Neutrophil (primary cell): Measurements from ENCODE around the gene SOCS7.

Source experiments
- H3K27ac ChIP-seq: fragments of 200-600 bp; sonication (generic); 2 replicates; pipeline ENCODE4 v1.5.1; 2016; ENCODE audit warnings: mild to moderate bottlenecking, moderate library complexity
- H3K27me3 ChIP-seq: fragments of 200-600 bp; sonication (generic); 2 replicates; pipeline ENCODE4 v1.6.0; 2016; ENCODE audit warnings: mild to moderate bottlenecking
- H3K36me3 ChIP-seq: fragments of 200-600 bp; sonication (generic); 2 replicates; pipeline ENCODE4 v1.5.1; 2017
- H3K4me1 ChIP-seq, 2 experiments: fragments of 200-600 bp in 1 of 2; sonication (generic) in 1 of 2; 1 replicate in 1 of 2; 2 replicates in 1 of 2; pipeline versions ENCODE4 v1.5.1 to v1.6.1; 2013 to 2016; ENCODE audit warnings: low read depth in 1 of 2, low read length in 1 of 2, mild to moderate bottlenecking in 1 of 2, moderate library complexity in 1 of 2; ENCODE audit not compliant: control insufficient read depth in 1 of 2, insufficient read depth in 1 of 2
- H3K4me3 ChIP-seq, 2 experiments: fragments of 200-600 bp in 1 of 2; sonication (generic) in 1 of 2; 1 replicate in 1 of 2; 2 replicates in 1 of 2; pipeline ENCODE4 v1.5.1; 2013 to 2016; ENCODE audit warnings: low read depth in 1 of 2, low read length in 1 of 2, mild to moderate bottlenecking in 1 of 2, moderate library complexity in 1 of 2
- H3K9me3 ChIP-seq: fragments of 200-600 bp; sonication (generic); 2 replicates; pipeline ENCODE4 v1.5.1; 2016
- TF ChIP-seq, protein P1 (sequence below): fragments of 200-600 bp; sonication (generic); IDR thresholded peaks from 2 replicates; pipeline ENCODE4 v1.5.1; 2016; ENCODE audit warnings: antibody characterized with exemption

SOCS7 gene

DNA sequence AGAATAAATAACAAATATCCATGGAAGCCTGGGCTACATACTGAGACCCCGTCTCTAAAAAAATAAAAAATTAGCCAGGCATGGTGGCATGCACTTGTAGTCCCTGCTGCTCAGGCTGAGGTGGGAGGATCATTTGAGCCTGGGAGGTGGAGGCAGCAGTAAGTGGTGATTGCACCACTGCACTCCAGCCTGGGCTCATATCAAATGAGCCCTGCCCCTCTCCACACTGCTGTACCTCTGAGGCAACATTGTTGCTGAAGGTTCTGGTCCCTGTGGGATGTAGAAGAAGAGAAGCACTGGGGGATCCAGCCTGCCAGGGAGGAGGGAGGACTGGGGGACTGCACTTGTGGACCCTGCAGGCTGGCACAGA, 65.2 kb downstream of the SOCS7 start:
- TF ChIP-seq, protein P1, sequence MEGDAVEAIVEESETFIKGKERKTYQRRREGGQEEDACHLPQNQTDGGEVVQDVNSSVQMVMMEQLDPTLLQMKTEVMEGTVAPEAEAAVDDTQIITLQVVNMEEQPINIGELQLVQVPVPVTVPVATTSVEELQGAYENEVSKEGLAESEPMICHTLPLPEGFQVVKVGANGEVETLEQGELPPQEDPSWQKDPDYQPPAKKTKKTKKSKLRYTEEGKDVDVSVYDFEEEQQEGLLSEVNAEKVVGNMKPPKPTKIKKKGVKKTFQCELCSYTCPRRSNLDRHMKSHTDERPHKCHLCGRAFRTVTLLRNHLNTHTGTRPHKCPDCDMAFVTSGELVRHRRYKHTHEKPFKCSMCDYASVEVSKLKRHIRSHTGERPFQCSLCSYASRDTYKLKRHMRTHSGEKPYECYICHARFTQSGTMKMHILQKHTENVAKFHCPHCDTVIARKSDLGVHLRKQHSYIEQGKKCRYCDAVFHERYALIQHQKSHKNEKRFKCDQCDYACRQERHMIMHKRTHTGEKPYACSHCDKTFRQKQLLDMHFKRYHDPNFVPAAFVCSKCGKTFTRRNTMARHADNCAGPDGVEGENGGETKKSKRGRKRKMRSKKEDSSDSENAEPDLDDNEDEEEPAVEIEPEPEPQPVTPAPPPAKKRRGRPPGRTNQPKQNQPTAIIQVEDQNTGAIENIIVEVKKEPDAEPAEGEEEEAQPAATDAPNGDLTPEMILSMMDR: no peak
- no peaks in the 10 kb centered on the region for H3K9me3 ChIP-seq
- H3K27me3 ChIP-seq: peaks cover 70% of the 10 kb centered on the region
- no peak overlapping the region for H3K27ac ChIP-seq
- peaks cover 7 to 10% of the 10 kb centered on the region in 2 experiments for H3K4me1 ChIP-seq
- H3K36me3 ChIP-seq: no peaks in the 10 kb centered on the region
- H3K4me3 ChIP-seq: no peak overlapping the region

DNA sequence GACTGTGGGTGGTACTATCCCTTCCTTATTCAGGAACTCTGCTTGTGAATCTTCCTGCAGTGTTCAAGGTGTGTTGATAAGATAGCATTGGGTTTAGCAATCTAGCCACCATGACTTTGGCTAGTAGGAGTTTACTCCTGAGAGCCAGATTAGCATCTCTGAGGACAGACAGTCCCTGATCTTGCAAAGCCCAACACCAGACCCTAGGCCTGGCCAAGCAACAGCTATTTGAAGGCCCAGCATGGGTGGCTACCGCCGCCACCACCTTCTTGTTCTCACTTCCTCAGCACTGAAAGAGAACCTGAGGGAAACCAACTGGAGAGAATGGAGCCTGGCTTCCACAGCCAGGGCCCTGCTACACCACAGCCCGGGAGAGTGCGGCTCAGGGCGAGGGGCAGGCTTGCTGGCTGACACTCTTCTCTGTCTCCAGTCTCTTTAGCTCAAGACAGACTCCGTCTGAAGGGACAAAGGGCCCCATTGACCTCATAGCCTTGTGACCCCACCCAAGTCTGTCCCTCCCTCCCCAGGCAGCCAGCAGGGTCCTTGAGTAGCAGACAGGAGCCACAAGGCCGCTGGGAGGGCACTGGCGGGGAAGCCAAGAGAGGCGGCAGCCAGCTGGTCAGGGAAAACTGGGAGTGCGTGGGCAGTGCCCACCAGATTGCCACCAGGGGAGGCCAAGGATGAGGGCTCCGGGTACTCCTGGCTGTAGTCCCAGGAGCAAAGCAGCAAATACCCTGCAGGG, 65.7 kb downstream of the SOCS7 start:
- peaks cover 7 to 10% of the 10 kb centered on the region in 2 experiments for H3K4me1 ChIP-seq
- H3K27me3 ChIP-seq: peaks cover 76% of the 10 kb centered on the region
- no peaks in the 10 kb centered on the region for H3K9me3 ChIP-seq
- no peaks in the 10 kb centered on the region for H3K36me3 ChIP-seq
- no peak overlapping the region for H3K27ac ChIP-seq
- TF ChIP-seq, protein P1: no peak
- H3K4me3 ChIP-seq: no peak overlapping the region

DNA sequence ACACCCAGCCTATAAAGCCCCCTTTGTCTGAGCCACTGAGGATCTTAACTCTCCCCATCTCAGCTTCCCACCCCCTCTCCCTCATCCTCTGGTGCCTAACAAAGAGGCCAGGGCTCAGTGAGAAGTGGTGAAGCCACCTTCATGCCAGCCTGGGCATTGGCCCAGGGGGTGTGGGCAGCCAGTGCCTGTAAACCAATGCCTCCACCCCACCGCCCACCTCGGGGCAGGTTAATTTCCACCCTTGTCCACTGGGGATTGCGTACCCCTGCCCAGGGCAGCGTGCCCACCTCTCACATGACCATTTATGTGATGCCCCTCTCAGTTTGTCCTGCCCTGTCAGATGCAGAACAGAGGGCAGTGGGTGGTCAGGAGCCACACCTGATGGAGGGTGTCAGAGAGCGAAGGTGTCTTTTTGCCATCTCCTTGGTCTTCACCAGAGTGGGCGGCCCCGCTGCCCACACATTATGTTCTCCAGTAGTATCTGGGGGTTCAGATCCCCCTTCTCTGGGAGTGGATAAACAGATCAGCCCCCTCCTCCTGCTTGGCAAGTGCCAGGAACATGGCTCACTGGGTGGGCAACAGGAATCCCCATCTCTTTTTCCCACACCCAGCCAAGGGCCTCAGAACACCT, 66.5 kb downstream of the SOCS7 start:
- H3K4me1 ChIP-seq: peaks cover 7 to 10% of the 10 kb centered on the region in 2 experiments
- TF ChIP-seq, protein P1: no peak

DNA sequence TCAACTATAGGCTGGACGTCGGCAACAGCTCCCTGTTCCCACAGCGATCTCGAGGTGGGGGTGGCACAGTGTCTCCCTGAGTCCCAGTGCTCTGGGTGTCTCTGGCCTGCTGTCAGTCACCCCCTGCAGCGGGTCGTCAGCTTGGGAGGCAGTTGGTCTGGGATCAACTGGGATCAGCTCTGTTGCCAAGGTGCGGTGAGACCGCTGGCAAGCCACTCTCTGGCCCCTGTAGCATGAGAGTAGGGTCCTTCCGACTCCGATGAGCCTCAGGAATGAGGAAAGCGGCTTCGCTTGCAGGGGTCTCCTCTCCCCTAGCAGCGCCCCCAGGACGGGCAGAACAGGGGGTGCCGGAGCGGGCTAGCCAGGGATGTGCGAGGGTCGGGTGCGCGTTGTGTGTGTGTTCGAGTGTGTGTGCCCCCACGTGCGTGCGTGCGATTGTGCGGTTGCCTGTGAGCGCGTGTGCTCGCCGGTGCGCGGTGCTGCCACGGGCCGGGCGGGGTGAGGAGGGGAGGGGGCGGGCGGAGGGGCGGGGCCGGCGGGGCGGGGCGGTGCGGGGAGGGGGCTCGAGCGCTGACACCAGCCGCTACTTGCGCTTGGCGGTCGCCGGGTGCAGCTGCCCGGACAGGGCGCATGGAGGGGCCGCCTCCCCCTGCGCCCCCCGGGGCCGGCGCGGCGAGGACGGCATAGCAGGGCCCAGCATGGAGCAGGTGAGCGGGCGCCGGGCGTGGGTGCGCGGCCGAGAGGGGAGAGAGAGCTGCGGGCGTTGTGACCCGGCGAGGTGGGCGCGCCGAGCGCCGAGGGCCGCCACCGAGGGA, 67.3 kb downstream of the SOCS7 start:
- TF ChIP-seq, protein P1: no peak
- no peak overlapping the region for H3K27ac ChIP-seq
- H3K36me3 ChIP-seq: no peaks in the 10 kb centered on the region
- H3K9me3 ChIP-seq: no peaks in the 10 kb centered on the region
- H3K4me1 ChIP-seq: peaks cover 7 to 10% of the 10 kb centered on the region in 2 experiments
- H3K27me3 ChIP-seq: peaks cover 91% of the 10 kb centered on the region
- no peak overlapping the region for H3K4me3 ChIP-seq

More for the DNA sequence above, 66.5 kb downstream of the SOCS7 start:
- H3K4me3 ChIP-seq: no peak overlapping the region
- no peaks in the 10 kb centered on the region for H3K36me3 ChIP-seq
- H3K9me3 ChIP-seq: no peaks in the 10 kb centered on the region
- H3K27me3 ChIP-seq: peaks cover 83% of the 10 kb centered on the region
- no peak overlapping the region for H3K27ac ChIP-seq

DNA sequence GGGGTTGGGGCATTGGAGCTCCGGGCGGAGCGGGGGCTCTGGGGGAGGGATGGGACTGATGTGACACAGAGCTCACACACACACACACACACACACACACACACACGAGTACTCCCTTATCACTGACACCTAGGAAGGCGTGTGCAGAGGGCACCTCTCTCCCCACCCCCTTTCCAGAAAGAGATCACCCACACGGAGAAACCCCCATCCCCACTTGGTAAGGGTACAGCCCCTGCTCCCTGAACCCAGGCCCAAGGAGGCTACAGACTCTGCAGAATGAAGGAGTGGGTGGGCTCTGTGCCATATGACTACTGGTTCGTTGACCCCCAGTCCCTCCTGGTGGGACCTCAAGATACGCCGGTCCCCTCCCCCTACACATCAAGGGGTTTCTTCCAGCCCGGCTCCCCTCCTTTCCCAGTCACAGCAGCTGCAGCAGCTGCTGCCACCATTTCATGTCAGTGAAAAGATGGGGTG, 67.9 kb downstream of the SOCS7 start:
- peaks cover 7 to 10% of the 10 kb centered on the region in 2 experiments for H3K4me1 ChIP-seq
- H3K27me3 ChIP-seq: peaks cover 97% of the 10 kb centered on the region
- no peak overlapping the region for H3K4me3 ChIP-seq
- no peak overlapping the region for H3K27ac ChIP-seq
- no peaks in the 10 kb centered on the region for H3K9me3 ChIP-seq
- H3K36me3 ChIP-seq: no peaks in the 10 kb centered on the region
- TF ChIP-seq, protein P1: no peak
